Astrocyte of the cerebellum (primary cell): ENCODE results near the gene CDADC1.

Source experiments
- DNase-seq: peaks from one replicate; pipeline ENCODE4 v3.0.0-alpha.2; 2011; ENCODE audit warnings: low read depth
- H3K4me3 ChIP-seq: 2 replicates; pipeline ENCODE4 v1.5.1; 2011; ENCODE audit warnings: mild to moderate bottlenecking, low read depth, low read length, moderate library complexity
- CTCF ChIP-seq: IDR thresholded peaks from 2 replicates; pipeline ENCODE4 v1.5.1; 2012; ENCODE audit warnings: low read length, low read depth, moderate library complexity, mild to moderate bottlenecking; ENCODE audit errors: missing control alignments
- in situ Hi-C: cut with HindIII; loops from 2 replicates; pipeline ENCODE4 v1.10.0; 2017; ENCODE audit warnings: low sequenced_read_pairs

Gene CDADC1

GRCh38 chr13:49246850-49247642 is 679 bp upstream of the CDADC1 start:
- peak overlapping the region; percentile 92 for H3K4me3 ChIP-seq
- no peak for TF ChIP-seq CTCF
- no peak for DNase-seq
- in situ Hi-C loops: no loop called here

GRCh38 chr13:49248622-49249002 is 887 bp downstream of the CDADC1 start:
- DNase-seq: no peak
- peak; percentile 39 for TF ChIP-seq CTCF
- in situ Hi-C loops: no loop called here
- H3K4me3 ChIP-seq: peak overlapping the region; percentile 92

- in situ Hi-C loops: no loop called here
- H3K4me3 ChIP-seq: no peak overlapping the region
- TF ChIP-seq CTCF: no peak
- DNase-seq: no peak
Measured at GRCh38 chr13:49251326-49251725, 3.6 kb downstream of the CDADC1 start.

GRCh38 chr13:49253310-49253709 is 5.6 kb downstream of the CDADC1 start:
- no peak for TF ChIP-seq CTCF
- no peak overlapping the region for H3K4me3 ChIP-seq
- no peak for DNase-seq
- in situ Hi-C loops: no loop called here

GRCh38 chr13:49254007-49254406 is 6.3 kb downstream of the CDADC1 start:
- in situ Hi-C loops: no loop called here
- no peak overlapping the region for H3K4me3 ChIP-seq
- DNase-seq: no peak
- no peak for TF ChIP-seq CTCF

GRCh38 chr13:49256841-49257240 is 9.1 kb downstream of the CDADC1 start:
- no peak overlapping the region for H3K4me3 ChIP-seq
- no peak for TF ChIP-seq CTCF
- in situ Hi-C loops: no loop called here
- DNase-seq: peak; percentile 35
